Choroid plexus epithelial cell (primary cell): ENCODE data around the gene KHSRP.

Source experiments
- DNase-seq: peaks from one replicate; pipeline ENCODE4 v3.0.0-alpha.2; 2010; ENCODE audit warnings: low read depth
- H3K4me3 ChIP-seq: 2 replicates; pipeline ENCODE4 v1.5.1; 2011; ENCODE audit warnings: low read depth, mild to moderate bottlenecking, control low read depth, low read length, moderate library complexity
- CTCF ChIP-seq: conservative IDR thresholded peaks from 2 replicates; pipeline ENCODE4 v1.5.1; 2011; ENCODE audit warnings: low read depth, mild to moderate bottlenecking, control low read depth, inconsistent platforms, low read length, moderate library complexity

The KHSRP gene

GRCh38 chr19:6376512-6377190 lies 48.0 kb downstream of the KHSRP start:
- no peak for TF ChIP-seq CTCF
- DNase-seq: no peak
- H3K4me3 ChIP-seq: no peak overlapping the region

GRCh38 chr19:6375411-6376010 lies 49.1 kb downstream of the KHSRP start, which contains the start of gene PSPN:
PSPN (minus strand) TSS chr19:6375933; CDS start chr19:6375849, 84 bp downstream.
- H3K4me3 ChIP-seq: no peak within 1 kb of the TSS
- no peak for TF ChIP-seq CTCF
- no peak for DNase-seq

DNA sequence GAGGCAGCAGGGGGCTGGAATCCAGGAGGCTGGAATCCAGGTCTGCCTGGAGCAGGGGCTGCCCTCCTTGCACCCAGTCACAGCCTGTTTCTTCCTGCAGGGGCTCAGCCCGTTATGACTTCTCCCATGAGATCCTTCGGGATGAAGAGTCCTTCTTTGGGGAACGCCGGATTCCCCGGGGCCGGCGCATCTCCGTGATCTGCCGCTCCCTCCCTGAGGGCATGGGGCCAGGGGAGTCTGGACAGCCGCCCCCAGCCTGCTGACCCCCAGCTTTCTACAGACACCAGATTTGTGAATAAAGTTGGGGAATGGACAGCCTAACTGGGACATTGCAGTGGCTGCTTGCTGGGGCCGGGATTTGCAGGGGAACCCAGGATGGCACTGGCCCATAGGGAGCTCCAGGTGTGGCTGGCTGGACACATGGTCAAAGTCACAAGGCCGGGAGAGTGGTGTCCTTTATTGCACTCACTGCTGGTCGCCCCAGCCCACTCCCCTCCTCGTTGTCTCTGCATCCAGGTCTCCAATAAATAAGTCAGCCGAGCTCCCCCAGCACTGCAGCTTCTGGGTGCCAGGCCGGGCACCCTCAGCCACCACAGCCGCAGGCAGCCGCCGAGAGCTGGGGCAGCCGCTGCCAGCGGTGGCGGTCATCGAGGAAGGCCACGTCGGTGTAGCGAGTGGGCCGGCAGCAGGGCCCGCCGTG lies 49.8 kb downstream of the KHSRP start:
- DNase-seq: no peak
- no peak for TF ChIP-seq CTCF
- H3K4me3 ChIP-seq: no peak overlapping the region

GRCh38 chr19:6374161-6374709 lies 50.4 kb downstream of the KHSRP start:
- DNase-seq: no peak
- no peak for TF ChIP-seq CTCF
- no peak overlapping the region for H3K4me3 ChIP-seq

GRCh38 chr19:6373813-6374108 lies 50.9 kb downstream of the KHSRP start:
- no peak for DNase-seq

More at GRCh38 chr19:6373813-6374108, 50.9 kb downstream of the KHSRP start:
- H3K4me3 ChIP-seq: peak overlapping the region; percentile 62
- no peak for TF ChIP-seq CTCF
